Right ventricle myocardium inferior (tissue), 1 donor: ENCODE data around the gene ANKRD13B. TPM values are rescaled to one million over a fixed set of nuclear protein-coding genes. Genes with fewer than 3 reads are reported as not detected.
A peak's percentile ranks its signal among the peaks of the same experiment; 100 is the strongest.
"Not testable (repeated sequence)": the region's sequence is repeated elsewhere in the genome, so short reads cannot be mapped to it uniquely, and the experiment has no call there.

Source experiments
- ATAC-seq: fragments of 200-7000 bp; cut with Tn5 transposase; one replicate; pipeline ENCODE4 v1.9.1; 2020; ENCODE audit warnings: mild to moderate bottlenecking, moderate library complexity
- DNase-seq: peaks from one replicate; pipeline ENCODE4 v3.0.0; 2021; ENCODE audit errors: missing footprints
- intact Hi-C: fragments of 100-400 bp; cut with DNase I; formaldehyde crosslinking; loops from one replicate; pipeline ENCODE4 v1.11.0; 2022
- total RNA-seq: library from RNA; stranded (reverse); fragmentation: NEBNext Ultra II Directional; extraction: Animal tissue kit (Norgen Biotek cat#: 25700); gene quantifications from one replicate; pipeline ENCODE4 v1.2.1, GENCODE V29; 2021
- donor health status: DM: no; HTN: yes; CAD: no; lungs with severe emphysema.

The ANKRD13B gene
- total RNA-seq, 1 donor from 2014 or later: 9.2 TPM

- DNase-seq (no peak), ATAC-seq (no peak)
- intact Hi-C loops: no loop called here
These were observed 56.4 kb downstream of the ANKRD13B start for GRCh38 chr17:29649359-29649758.

- intact Hi-C loops: no loop called here
- no peak for DNase-seq
- ATAC-seq: no peak
These were observed 57.5 kb downstream of the ANKRD13B start for GRCh38 chr17:29650396-29650795.

- intact Hi-C loops, ATAC-seq, DNase-seq: not testable (repeated sequence)
These were observed 59.0 kb downstream of the ANKRD13B start for GRCh38 chr17:29651913-29652312.

- ATAC-seq: no peak
- no peak for DNase-seq
- intact Hi-C loops: no loop called here
These were observed 60.0 kb downstream of the ANKRD13B start for GRCh38 chr17:29652976-29653375.

GRCh38 chr17:29653995-29654714 lies 61.2 kb downstream of the ANKRD13B start:
- intact Hi-C loops: no loop called here
- no peak for ATAC-seq
- no peak for DNase-seq

GRCh38 chr17:29655323-29655722 lies 62.4 kb downstream of the ANKRD13B start:
- intact Hi-C loops: no loop called here
- ATAC-seq (no peak), DNase-seq (no peak)

- ATAC-seq: no peak
- intact Hi-C loops: no loop called here
- no peak for DNase-seq
These were observed 66.2 kb downstream of the ANKRD13B start for GRCh38 chr17:29659155-29659554.

- ATAC-seq (no peak), DNase-seq (no peak)
- intact Hi-C loops: no loop called here
These were observed 68.3 kb downstream of the ANKRD13B start for GRCh38 chr17:29661213-29661612.

- intact Hi-C loops: no loop called here
- DNase-seq (no peak), ATAC-seq (peak; percentile 27)
These were observed 70.2 kb downstream of the ANKRD13B start for GRCh38 chr17:29663155-29663554.

Other genes starting within 250 kb of the ANKRD13B start
- 45.1 TPM for gene TAOK1, start 202.8 kb upstream of the ANKRD13B start, total RNA-seq
- gene ABHD15, start 26.1 kb upstream of the ANKRD13B start, total RNA-seq: 7.1 TPM
- gene TP53I13, start 24.4 kb upstream of the ANKRD13B start, total RNA-seq: 38.8 TPM
- gene GIT1, start 3.5 kb upstream of the ANKRD13B start, total RNA-seq: 33.0 TPM
- 93.2 TPM for gene CORO6, start 29.8 kb downstream of the ANKRD13B start, total RNA-seq